H1 (cell line): ENCODE data around the gene SLC39A11. TPM values are rescaled to one million over a fixed set of nuclear protein-coding genes. Genes with fewer than 3 reads are reported as not detected.

Source experiments
- CHD1 ChIP-seq: IDR thresholded peaks from 2 replicates; pipeline ENCODE4 v1.6.1; 2012; ENCODE audit warnings: low read depth, low read length, improper control_type of control experiment
- CREB1 ChIP-seq: IDR thresholded peaks from 2 replicates; pipeline ENCODE4 v1.6.1; 2012; ENCODE audit warnings: inconsistent platforms
- GTF2F1 ChIP-seq: IDR thresholded peaks from 2 replicates; pipeline ENCODE4 v1.6.1; 2012; ENCODE audit warnings: low read depth, low read length, improper control_type of control experiment, borderline replicate concordance
- RFX5 ChIP-seq: IDR thresholded peaks from 2 replicates; pipeline ENCODE4 v1.6.1; 2011; ENCODE audit warnings: low read depth, low read length, improper control_type of control experiment, borderline replicate concordance
- SIX5 ChIP-seq: IDR thresholded peaks from 2 replicates; pipeline ENCODE4 v1.6.1; 2011; ENCODE audit warnings: mild to moderate bottlenecking, low read depth, low read length
- polyA plus RNA-seq, 7 experiments: library from polyadenylated mRNA; depleted of rRNA in 3 of 7; stranded (reverse) in 5 of 7; unstranded in 2 of 7; fragments of >200 nt in 5 of 7; fragments of 200-250 nt in 2 of 7; gene quantifications; 1 replicate in 5 of 7; 2 replicates in 1 of 7; 4 replicates in 1 of 7; pipeline versions ENCODE4 v1.2.1 to v1.2.3, GENCODE V29; 2011 to 2013; ENCODE audit warnings: missing spikeins in 2 of 7, mixed read lengths in 2 of 7
- total RNA-seq: library from RNA; stranded (reverse); fragmentation: NEBNext Ultra II Directional; extraction: Animal tissue kit (Norgen Biotek cat#: 25700); gene quantifications from 2 replicates; pipeline ENCODE4 v1.2.1, GENCODE V29; 2021
- TF ChIP-seq, protein P1 (sequence below): IDR thresholded peaks from 2 replicates; pipeline ENCODE4 v1.6.1; 2012; ENCODE audit warnings: inconsistent platforms

Gene SLC39A11
- total and polyA plus RNA-seq, 2 of the 8 experiments (the other 6 are each of a cell fraction or from before 2014, with no cell fraction given): 12.2 to 19.6 TPM

DNA sequence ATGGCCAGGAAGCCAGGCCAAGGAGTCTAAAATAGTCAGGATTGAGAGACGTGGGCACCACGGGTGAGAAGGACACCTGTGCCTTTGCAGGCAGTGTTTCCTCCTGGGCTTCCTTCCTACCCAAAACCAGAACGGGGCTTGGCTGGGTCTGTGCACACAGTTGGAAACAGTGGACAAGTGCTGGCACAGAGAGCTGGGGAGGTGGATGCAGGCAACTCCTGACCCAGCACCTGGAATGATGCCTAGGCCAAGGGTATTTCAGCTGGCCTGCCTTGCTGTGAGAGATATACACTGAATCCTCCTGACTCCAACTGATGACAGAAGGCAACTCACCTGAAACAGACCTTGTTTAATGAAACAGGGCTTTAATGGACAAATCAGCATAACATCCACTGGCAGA is 186.2 kb downstream of the SLC39A11 start (continued):
- TF ChIP-seq RFX5: no peak
- TF ChIP-seq CREB1: no peak
- no peak for TF ChIP-seq SIX5
- TF ChIP-seq CHD1: no peak
- no peak for TF ChIP-seq GTF2F1
- TF ChIP-seq, protein P1, sequence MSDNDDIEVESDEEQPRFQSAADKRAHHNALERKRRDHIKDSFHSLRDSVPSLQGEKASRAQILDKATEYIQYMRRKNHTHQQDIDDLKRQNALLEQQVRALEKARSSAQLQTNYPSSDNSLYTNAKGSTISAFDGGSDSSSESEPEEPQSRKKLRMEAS: no peak
